HG02571 (cell line): Measurements from ENCODE around the gene ASTN2.
"Not testable (repeated sequence)": the region's sequence is repeated elsewhere in the genome, so short reads cannot be mapped to it uniquely, and the experiment has no call there.

Source experiments
- ATAC-seq: cut with Tn5 transposase; IDR thresholded peaks from one replicate; pipeline ENCODE4 v1.9.1; 2021; ENCODE audit warnings: mild to moderate bottlenecking, moderate library complexity; ENCODE audit not compliant: unreplicated experiment

ASTN2 gene

DNA sequence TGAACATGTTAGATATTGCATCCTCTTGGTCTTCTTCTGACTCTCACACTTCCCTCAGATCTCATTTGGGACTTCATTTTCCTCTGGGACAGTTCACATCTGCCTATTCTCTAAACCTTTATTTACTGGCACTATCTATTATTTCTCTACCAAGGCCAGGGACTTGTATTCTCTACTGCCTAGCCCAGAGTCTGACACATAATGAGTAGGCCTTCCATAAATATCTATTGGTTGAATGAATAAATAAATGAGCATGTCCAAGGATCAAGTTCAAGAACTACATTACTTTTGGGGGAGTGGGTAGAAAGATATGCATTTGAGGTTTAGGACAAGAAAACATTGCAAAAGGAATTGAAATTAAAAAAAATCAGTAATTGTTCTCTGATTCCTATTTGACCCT is 477.5 kb downstream of the ASTN2 start:
- no peak for ATAC-seq

- no peak for ATAC-seq
These were observed 479.5 kb downstream of the ASTN2 start for GRCh38 chr9:116935149-116935897.

- no peak for ATAC-seq
These were observed 480.7 kb downstream of the ASTN2 start for GRCh38 chr9:116934131-116934530.

- no peak for ATAC-seq
These were observed 481.6 kb downstream of the ASTN2 start for GRCh38 chr9:116933251-116933650.

- no peak for ATAC-seq
These were observed 485.2 kb downstream of the ASTN2 start for GRCh38 chr9:116929621-116930020.

GRCh38 chr9:116928884-116929283 is 486.0 kb downstream of the ASTN2 start:
- no peak for ATAC-seq

GRCh38 chr9:116928289-116928688 is 486.6 kb downstream of the ASTN2 start:
- ATAC-seq: no peak

- no peak for ATAC-seq
These were observed 487.1 kb downstream of the ASTN2 start for GRCh38 chr9:116927726-116928125.

DNA sequence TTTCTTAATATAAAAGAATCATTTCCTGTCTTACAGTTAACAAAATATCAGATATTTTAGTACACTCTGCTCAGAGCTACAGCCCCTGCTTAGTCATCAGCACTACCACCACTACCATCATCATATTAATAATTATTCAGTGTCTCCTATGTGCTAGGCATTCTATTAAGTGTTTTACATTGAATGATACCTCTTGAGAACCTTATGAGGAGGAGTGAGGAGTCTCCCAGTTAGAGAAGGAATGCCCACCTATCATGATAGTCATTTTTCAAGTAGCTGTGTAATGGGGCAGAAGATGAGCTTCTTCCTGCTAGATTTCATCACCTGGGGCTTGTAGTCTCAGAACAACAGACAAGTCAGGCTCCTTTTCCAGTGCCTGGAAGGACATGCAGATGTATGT is 489.7 kb downstream of the ASTN2 start:
- ATAC-seq: no peak

GRCh38 chr9:116924462-116925110 is 490.3 kb downstream of the ASTN2 start:
- no peak for ATAC-seq

DNA sequence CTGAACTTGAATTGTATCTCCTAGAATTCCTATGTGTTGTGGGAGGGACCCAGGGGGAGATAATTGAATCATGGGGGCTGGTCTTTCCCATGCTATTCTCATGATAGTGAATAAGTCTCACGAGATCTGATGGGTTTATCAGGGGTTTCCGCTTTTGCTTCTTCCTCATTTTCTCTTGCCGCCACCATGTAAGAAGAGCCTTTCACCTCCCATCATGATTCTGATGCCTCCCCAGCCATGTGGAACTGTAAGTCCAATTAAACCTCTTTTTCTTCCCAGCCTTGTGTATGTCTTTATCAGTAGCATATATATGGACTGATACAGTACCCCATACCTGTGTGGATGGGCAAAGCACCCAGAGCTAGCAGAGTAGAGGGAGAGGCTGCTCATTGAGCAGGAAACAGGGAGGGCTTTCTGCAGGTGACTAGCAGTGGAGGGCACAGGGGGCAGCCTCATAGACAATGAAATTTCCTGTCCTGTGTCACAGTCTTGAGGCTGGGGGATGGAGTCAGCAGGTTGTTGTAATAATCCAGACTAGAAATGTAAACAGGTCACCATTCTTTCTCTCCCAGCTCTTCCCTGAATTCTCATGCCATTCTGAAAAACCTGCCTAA is 496.9 kb downstream of the ASTN2 start:
- ATAC-seq: not testable (repeated sequence)

DNA sequence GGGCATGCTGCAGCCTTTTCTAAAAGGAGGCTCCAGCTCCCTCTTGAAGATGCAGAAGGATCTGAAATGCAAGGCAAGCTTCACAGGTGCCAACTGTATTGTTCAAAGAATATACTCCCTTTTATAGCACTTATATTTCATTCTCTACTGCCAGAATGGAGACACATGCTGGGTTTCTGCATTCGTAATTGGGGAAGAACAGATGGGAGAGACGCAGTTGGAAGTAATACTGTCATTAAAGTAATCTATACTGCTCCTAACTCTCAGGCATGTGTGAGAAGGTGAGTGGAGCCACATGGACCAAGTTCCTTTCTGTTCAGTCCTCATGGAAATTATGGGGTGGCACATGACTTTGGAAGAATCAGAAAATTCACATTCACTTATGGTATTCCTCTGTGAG is 501.3 kb downstream of the ASTN2 start:
- no peak for ATAC-seq

DNA sequence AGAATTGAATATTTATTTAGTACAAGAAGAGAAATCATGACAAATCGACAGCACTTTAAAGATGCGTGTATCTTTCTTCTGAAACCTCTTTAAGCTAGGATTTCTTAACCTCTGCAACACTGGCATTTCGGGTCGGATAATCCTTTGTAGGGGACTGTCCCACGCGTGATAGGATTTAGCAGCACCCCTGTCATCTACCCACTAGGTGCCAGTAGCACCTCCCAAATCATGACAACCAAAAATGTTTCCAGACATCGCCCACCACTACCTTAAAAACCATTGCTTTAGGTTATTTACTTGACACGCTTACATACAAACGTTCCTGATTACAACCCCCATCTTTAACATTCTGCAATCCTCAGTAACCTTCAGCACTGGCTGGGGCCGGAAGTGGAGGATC is 504.7 kb downstream of the ASTN2 start:
- no peak for ATAC-seq

DNA sequence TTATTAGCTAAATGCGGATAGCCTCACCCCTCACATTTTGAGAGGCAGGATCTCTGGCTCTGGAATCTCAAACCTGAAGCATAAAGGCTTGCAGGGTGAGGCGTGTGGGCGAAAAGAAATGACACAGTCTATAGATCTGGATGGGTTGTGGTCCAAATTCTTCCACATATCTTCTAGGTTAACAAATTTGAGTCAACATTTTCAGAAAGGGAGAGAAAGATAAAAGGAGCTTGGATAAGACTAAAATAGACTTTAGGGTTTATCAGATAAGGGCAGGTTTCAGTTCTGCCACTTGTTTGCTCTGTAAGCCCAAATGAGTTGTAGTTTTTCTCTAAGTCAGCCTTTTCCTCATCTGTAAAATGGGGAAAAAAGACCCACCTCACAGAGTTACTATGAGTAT is 506.9 kb downstream of the ASTN2 start:
- no peak for ATAC-seq

- ATAC-seq: no peak
These were observed 509.7 kb downstream of the ASTN2 start for GRCh38 chr9:116905171-116905588.

DNA sequence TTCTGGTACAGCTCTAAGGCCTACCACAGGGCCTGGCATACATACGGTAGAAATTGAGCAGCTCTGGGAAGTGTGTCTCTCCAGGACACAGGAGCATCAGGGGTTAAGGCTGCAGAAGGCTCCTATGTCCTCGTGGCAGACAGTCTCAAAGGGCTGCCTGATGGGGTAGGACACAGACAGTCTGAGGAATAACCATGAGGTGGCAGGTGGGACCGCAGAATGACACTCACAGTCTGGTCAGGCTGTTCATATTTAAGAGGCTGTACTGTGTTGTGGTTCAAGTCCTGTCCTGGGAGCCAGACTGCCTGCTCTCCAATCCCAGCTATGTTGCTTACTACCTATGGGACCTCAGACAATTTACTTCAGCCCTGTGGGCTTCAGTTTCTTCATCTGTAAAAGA is 510.7 kb downstream of the ASTN2 start:
- ATAC-seq: no peak

GRCh38 chr9:116901260-116901659 is 513.6 kb downstream of the ASTN2 start:
- ATAC-seq: no peak

DNA sequence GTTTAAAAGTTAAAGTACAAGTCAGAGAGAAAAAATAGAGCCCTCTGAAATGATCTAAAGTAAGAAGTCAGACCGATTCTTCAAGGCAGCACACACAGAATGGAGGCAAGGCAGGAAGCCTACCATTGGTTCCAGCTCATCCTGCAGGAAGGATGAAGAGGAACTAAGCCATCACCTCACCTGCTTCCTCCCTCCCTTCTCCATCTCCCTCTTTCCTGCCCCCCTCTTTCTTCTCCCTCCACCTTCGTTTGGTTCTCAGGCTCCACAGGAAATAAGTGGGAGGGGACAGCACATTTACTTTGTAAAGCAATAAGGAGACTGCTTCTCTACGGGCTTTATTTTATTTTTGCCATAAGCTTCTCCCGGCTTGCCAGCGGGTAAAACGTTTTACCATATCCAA is 514.3 kb downstream of the ASTN2 start:
- no peak for ATAC-seq

DNA sequence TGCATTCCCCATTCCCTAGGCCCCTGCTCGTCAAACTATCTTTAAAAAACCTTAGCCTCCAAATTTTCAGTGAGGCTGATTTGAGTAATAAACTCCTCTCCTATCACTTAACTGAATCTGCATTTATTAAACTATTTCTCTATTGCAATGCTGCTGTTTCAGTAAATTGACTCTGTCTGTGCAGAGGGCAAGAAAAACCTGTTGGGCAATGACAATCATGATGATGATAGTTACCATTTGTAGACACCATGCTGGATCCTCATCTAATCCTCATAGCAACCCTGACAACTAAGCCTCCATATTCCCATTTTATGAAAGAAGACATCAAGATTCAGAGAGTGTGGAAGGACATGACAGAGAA is 514.9 kb downstream of the ASTN2 start:
- ATAC-seq: no peak

- no peak for ATAC-seq
These were observed 515.4 kb downstream of the ASTN2 start for GRCh38 chr9:116899337-116900006.

- not testable (repeated sequence) for ATAC-seq
These were observed 516.7 kb downstream of the ASTN2 start for GRCh38 chr9:116898131-116898530.

DNA sequence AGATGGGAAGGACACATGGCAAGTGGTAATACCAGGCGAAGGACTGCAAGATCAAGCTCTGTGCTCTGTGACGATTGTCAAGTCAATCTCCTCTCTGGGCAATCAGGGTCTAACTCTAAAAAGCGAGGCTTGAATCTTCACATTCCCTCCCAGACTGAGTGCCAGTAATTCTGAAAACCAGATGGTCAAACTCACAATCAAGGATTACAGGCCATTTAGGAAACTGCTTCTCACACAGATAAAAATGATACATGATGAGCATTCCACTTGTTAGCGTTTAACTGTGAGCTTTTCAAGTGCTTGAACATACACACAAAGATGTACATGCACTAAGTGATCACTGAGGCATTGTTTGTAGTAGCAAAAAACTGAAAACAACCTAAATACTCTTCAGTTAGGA is 517.7 kb downstream of the ASTN2 start:
- no peak for ATAC-seq
